K562 (cell line): ENCODE data around the gene LBR. TPM values are rescaled to one million over a fixed set of nuclear protein-coding genes. Genes with fewer than 3 reads are reported as not detected.

Experiments used
- CHD4 ChIP-seq: fragments of 200-600 bp; sonication (generic); IDR thresholded peaks from 3 replicates; pipeline ENCODE4 v1.6.1; 2012; ENCODE audit warnings: low read depth, mild to moderate bottlenecking, mixed read lengths, low read length, inconsistent platforms; ENCODE audit not compliant: insufficient read depth, insufficient replicate concordance, poor library complexity, severe bottlenecking
- EGR1 ChIP-seq: fragments of 450-650 bp; conservative IDR thresholded peaks from 2 replicates; pipeline ENCODE4 v1.6.1; 2017; ENCODE audit warnings: mild to moderate bottlenecking
- ERF ChIP-seq: fragments of 450-650 bp; formaldehyde crosslinking; IDR thresholded peaks from 2 replicates; pipeline ENCODE4 v1.4.0; 2020; ENCODE audit warnings: mild to moderate bottlenecking, mixed read lengths
- FOXJ2 ChIP-seq: fragments of 200-800 bp; sonication (Bioruptor generic); IDR thresholded peaks from 2 replicates; pipeline ENCODE4 v1.6.1; 2016; ENCODE audit warnings: missing genetic modification characterization, missing compliant biosample characterization
- FOXK1 ChIP-seq: sonication (generic); formaldehyde crosslinking; IDR thresholded peaks from 2 replicates; pipeline ENCODE4 v1.8.0; 2022; ENCODE audit warnings: missing genetic modification reagents, mild to moderate bottlenecking, borderline replicate concordance
- FOXM1 ChIP-seq, 2 experiments: fragments of 450-650 bp in 1 of 2; sonication (generic) in 1 of 2; formaldehyde crosslinking in 1 of 2; IDR thresholded peaks; 2 replicates each; pipeline versions ENCODE4 v1.6.1 to v1.9.0; 2017 to 2022; ENCODE audit warnings: low read depth in 2 of 2, mild to moderate bottlenecking in 2 of 2, missing genetic modification reagents in 1 of 2, moderate library complexity in 1 of 2
- HMG20B ChIP-seq: fragments of 250-450 bp; sonication (Bioruptor Pico); IDR thresholded peaks from 2 replicates; pipeline ENCODE4 v1.5.0; 2021; ENCODE audit warnings: mild to moderate bottlenecking
- IFI16 ChIP-seq: fragments of 250-450 bp; sonication (Bioruptor Pico); IDR thresholded peaks from 2 replicates; pipeline ENCODE4 v2.1.2; 2022; ENCODE audit warnings: mild to moderate bottlenecking, inconsistent platforms
- KAT7 ChIP-seq: sonication (generic); formaldehyde crosslinking; IDR thresholded peaks from 2 replicates; pipeline ENCODE4 v1.8.0; 2022; ENCODE audit warnings: missing genetic modification reagents, mild to moderate bottlenecking, borderline replicate concordance
- MED1 ChIP-seq: sonication (generic); formaldehyde crosslinking; IDR thresholded peaks from 2 replicates; pipeline ENCODE4 v1.8.1; 2023; ENCODE audit warnings: missing genetic modification reagents, borderline replicate concordance
- POLR3A ChIP-seq: IDR thresholded peaks from 2 replicates; pipeline ENCODE4 v1.6.1; 2011; ENCODE audit warnings: borderline replicate concordance, mild to moderate bottlenecking, moderate library complexity; ENCODE audit not compliant: insufficient read length, insufficient read depth; ENCODE audit errors: extremely low read depth
- RHOXF2B ChIP-seq: fragments of 250-450 bp; sonication (Bioruptor Pico); conservative IDR thresholded peaks from 2 replicates; pipeline ENCODE4 v1.5.1; 2021
- SIRT6 ChIP-seq: IDR thresholded peaks from one replicate; pipeline ENCODE4 v1.6.1; 2012; ENCODE audit warnings: low read depth, mild to moderate bottlenecking, control low read depth, inconsistent platforms, low read length, moderate library complexity
- SMARCA5 ChIP-seq: fragments of 450-650 bp; IDR thresholded peaks from 2 replicates; pipeline ENCODE4 v1.6.1; 2016
- SMARCB1 ChIP-seq: IDR thresholded peaks from 2 replicates; pipeline ENCODE4 v1.6.1; 2011; ENCODE audit warnings: improper control_type of control experiment, low read depth; ENCODE audit not compliant: insufficient read length
- SPI1 ChIP-seq: IDR thresholded peaks from 2 replicates; pipeline ENCODE4 v1.6.1; 2011; ENCODE audit warnings: low read depth, low read length, control low read depth, borderline replicate concordance
- SRSF1 ChIP-seq: fragments of 200-400 bp; formaldehyde crosslinking; IDR thresholded peaks from 2 replicates; pipeline ENCODE4 v1.6.1; 2017; ENCODE audit warnings: mild to moderate bottlenecking, low read depth, low read length, moderate library complexity
- TAF7 ChIP-seq: fragments of 450-650 bp; IDR thresholded peaks from 2 replicates; pipeline ENCODE4 v1.6.1; 2016; ENCODE audit warnings: missing genetic modification characterization, missing compliant biosample characterization
- TCF7 ChIP-seq: sonication (generic); IDR thresholded peaks from 2 replicates; pipeline ENCODE4 v1.6.1; 2016; ENCODE audit warnings: antibody characterized with exemption, borderline replicate concordance
- TGIF2 ChIP-seq: sonication (generic); formaldehyde crosslinking; IDR thresholded peaks from 2 replicates; pipeline ENCODE4 v1.8.1; 2022; ENCODE audit warnings: mild to moderate bottlenecking, missing genetic modification reagents, moderate library complexity
- ZNF133 ChIP-seq: fragments of 250-450 bp; sonication (Bioruptor Pico); IDR thresholded peaks from 2 replicates; pipeline ENCODE4 v1.4.0; 2020; ENCODE audit warnings: mild to moderate bottlenecking
- ZNF143 ChIP-seq: sonication (generic); formaldehyde crosslinking; IDR thresholded peaks from 2 replicates; pipeline ENCODE4 v1.9.0; 2022; ENCODE audit warnings: mild to moderate bottlenecking, missing genetic modification reagents
- ZNF212 ChIP-seq: fragments of 450-650 bp; formaldehyde crosslinking; IDR thresholded peaks from 2 replicates; pipeline ENCODE4 v1.4.0; 2020; ENCODE audit warnings: mild to moderate bottlenecking
- ZNF274 ChIP-seq: IDR thresholded peaks from 2 replicates; pipeline ENCODE4 v1.6.1; 2011; ENCODE audit warnings: low read depth, mild to moderate bottlenecking, low read length, moderate library complexity, borderline replicate concordance
- polyA plus RNA-seq, 8 experiments: library from polyadenylated mRNA; depleted of rRNA in 4 of 8; stranded (reverse) in 5 of 8; unstranded in 3 of 8; fragments of >200 nt; fragmentation: Nextera tagmentation in 2 of 8; fragmentation: Illumina TruSeq in 1 of 8; extraction: Ambion mirVana in 2 of 8; extraction: Trizol in 1 of 8; gene quantifications; 2 replicates each; pipeline versions ENCODE4 v1.2.1 to v1.2.3, GENCODE V29; 2011 to 2014; ENCODE audit warnings: inconsistent platforms in 1 of 8, missing spikeins in 1 of 8
- total RNA-seq, 7 experiments: library from RNA; depleted of rRNA in 6 of 7; stranded (reverse); fragments of >200 nt in 6 of 7; fragmentation: Illumina TruSeq in 2 of 7; extraction: Trizol in 2 of 7; gene quantifications; 2 replicates each; pipeline versions ENCODE4 v1.2.1 to v1.2.3, GENCODE V29; 2011 to 2021; ENCODE audit warnings: low replicate concordance in 1 of 7
- TF ChIP-seq, protein P1 (sequence below): sonication (generic); formaldehyde crosslinking; IDR thresholded peaks from 2 replicates; pipeline ENCODE4 v1.8.1; 2023; ENCODE audit warnings: missing genetic modification reagents, mild to moderate bottlenecking, borderline replicate concordance

The LBR gene
- total and polyA plus RNA-seq, 9 of the 15 experiments (the other 6 are each of a cell fraction or from before 2014, with no cell fraction given): 102 to 229 (median 197) TPM

DNA sequence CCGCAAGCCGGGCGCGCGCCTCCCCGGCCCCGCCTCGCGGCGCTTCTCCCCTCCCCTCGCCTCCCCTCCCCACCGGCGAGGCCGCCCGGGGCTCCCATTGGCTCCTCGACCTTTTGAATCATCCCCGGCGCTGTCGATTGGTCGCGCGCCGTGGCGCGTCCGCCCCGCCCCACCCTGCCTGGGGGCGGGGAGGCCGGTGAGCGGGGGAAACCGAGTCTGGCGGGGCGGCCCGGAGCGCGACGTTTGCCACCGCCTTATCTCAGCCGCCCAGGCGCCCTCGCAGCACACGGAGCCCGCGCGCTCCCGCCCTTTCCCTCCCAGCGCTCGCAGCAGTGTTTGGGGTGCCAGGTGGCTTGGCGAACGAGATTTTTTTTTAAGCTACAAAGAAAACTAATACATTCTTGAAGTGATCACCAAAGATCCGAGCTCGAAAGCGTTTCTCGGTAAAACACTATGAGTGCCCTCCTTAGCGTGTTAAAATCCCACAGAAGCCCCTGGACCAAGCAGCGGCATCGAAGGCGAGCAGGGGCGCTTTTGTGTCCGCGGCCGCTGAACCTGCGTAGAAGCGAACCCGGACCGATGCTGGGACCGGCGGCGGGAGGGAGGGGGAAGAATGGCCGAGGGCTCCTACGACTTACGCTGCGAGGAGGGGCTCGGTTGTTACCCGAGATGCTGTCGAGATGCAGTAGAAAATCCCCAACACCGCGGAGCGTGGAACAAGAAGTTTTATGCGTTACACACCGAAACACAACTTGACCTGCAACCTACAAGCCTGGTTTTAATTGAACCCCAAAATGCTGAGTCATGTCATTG is 436 bp upstream of the LBR start (continued):
- TF ChIP-seq MED1 (CRISPR knock-in tag): no peak
- TF ChIP-seq SMARCB1: peak; percentile 69
- no peak for TF ChIP-seq FOXJ2
- no peak; the same call in 1 of the 2 replicates for TF ChIP-seq TGIF2 (CRISPR knock-in tag)
- peak; percentile 84; the same call in 1 of the 2 replicates for TF ChIP-seq KAT7 (CRISPR knock-in tag)
- TF ChIP-seq SMARCA5: no peak
- no peak for TF ChIP-seq SIRT6
- TF ChIP-seq RHOXF2B (CRISPR knock-in tag): no peak
- no peak for TF ChIP-seq ZNF274
- no peak for TF ChIP-seq HMG20B
- no peak for TF ChIP-seq SPI1
- TF ChIP-seq, protein P1, sequence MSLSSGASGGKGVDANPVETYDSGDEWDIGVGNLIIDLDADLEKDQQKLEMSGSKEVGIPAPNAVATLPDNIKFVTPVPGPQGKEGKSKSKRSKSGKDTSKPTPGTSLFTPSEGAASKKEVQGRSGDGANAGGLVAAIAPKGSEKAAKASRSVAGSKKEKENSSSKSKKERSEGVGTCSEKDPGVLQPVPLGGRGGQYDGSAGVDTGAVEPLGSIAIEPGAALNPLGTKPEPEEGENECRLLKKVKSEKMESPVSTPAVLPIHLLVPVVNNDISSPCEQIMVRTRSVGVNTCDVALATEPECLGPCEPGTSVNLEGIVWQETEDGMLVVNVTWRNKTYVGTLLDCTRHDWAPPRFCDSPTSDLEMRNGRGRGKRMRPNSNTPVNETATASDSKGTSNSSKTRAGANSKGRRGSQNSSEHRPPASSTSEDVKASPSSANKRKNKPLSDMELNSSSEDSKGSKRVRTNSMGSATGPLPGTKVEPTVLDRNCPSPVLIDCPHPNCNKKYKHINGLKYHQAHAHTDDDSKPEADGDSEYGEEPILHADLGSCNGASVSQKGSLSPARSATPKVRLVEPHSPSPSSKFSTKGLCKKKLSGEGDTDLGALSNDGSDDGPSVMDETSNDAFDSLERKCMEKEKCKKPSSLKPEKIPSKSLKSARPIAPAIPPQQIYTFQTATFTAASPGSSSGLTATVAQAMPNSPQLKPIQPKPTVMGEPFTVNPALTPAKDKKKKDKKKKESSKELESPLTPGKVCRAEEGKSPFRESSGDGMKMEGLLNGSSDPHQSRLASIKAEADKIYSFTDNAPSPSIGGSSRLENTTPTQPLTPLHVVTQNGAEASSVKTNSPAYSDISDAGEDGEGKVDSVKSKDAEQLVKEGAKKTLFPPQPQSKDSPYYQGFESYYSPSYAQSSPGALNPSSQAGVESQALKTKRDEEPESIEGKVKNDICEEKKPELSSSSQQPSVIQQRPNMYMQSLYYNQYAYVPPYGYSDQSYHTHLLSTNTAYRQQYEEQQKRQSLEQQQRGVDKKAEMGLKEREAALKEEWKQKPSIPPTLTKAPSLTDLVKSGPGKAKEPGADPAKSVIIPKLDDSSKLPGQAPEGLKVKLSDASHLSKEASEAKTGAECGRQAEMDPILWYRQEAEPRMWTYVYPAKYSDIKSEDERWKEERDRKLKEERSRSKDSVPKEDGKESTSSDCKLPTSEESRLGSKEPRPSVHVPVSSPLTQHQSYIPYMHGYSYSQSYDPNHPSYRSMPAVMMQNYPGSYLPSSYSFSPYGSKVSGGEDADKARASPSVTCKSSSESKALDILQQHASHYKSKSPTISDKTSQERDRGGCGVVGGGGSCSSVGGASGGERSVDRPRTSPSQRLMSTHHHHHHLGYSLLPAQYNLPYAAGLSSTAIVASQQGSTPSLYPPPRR (CRISPR knock-in tag): no peak
- no peak for TF ChIP-seq ZNF133 (CRISPR knock-in tag)
- no peak for TF ChIP-seq ZNF143 (CRISPR knock-in tag)
- no peak for TF ChIP-seq CHD4
- peak; percentile 97 for TF ChIP-seq FOXM1 (IDR thresholded peaks at IDR 0.05; ENCODE audit: low read depth)
- peak; percentile 99 for TF ChIP-seq FOXM1 (CRISPR knock-in tag; IDR thresholded peaks at IDR 0.05; ENCODE audit: low read depth)
- no peak for TF ChIP-seq SRSF1
- TF ChIP-seq POLR3A: no peak
- TF ChIP-seq ERF (CRISPR knock-in tag): 0 out of 2 replicates have a peak, but pooled peaks have one; percentile 3
- TF ChIP-seq EGR1: peak; percentile 67
- no peak for TF ChIP-seq ZNF212
- peak; percentile 63; the same call in 1 of the 2 replicates for TF ChIP-seq FOXK1
- no peak for TF ChIP-seq IFI16 (CRISPR knock-in tag)
- peak; percentile 67; the same call in 1 of the 2 replicates for TF ChIP-seq TAF7
- peak; percentile 45; the same call in 1 of the 2 replicates for TF ChIP-seq TCF7
